Naive B cell (primary cell): ENCODE results near the gene RAB39B. TPM values are rescaled to one million over a fixed set of nuclear protein-coding genes. Genes with fewer than 3 reads are reported as not detected.
"Not testable (repeated sequence)": the region's sequence is repeated elsewhere in the genome, so short reads cannot be mapped to it uniquely, and the experiment has no call there.

Source experiments
- ATAC-seq, 2 donors: fragments of 150-1000 bp; cut with Tn5 transposase; 2 replicates each; pipeline ENCODE4 v1.10.0; 2021; ENCODE audit warnings: low read depth in 2 of 2, mild to moderate bottlenecking in 2 of 2, moderate library complexity in 2 of 2
- DNase-seq: peaks from one replicate; pipeline ENCODE4 v3.0.0; 2022
- H3K27ac Mint-ChIP-seq, 6 donors: one replicate each; pipeline ENCODE4 v1.8.0; 2020 to 2022; ENCODE audit warnings: mild to moderate bottlenecking in 6 of 6, mixed read lengths in 6 of 6, moderate library complexity in 5 of 6, inconsistent platforms in 2 of 6
- H3K27me3 Mint-ChIP-seq, 3 donors: one replicate each; pipeline ENCODE4 v1.8.0; 2021 to 2022; ENCODE audit warnings: mixed read lengths in 3 of 3, mild to moderate bottlenecking in 1 of 3
- H3K36me3 Mint-ChIP-seq, 2 donors: one replicate each; pipeline ENCODE4 v1.8.0; 2020 to 2022; ENCODE audit warnings: mixed read lengths in 2 of 2, inconsistent platforms in 1 of 2, mild to moderate bottlenecking in 1 of 2
- H3K4me1 Mint-ChIP-seq, 3 donors: one replicate each; pipeline ENCODE4 v1.8.0; 2020 to 2022; ENCODE audit warnings: mixed read lengths in 3 of 3, inconsistent platforms in 1 of 3, mild to moderate bottlenecking in 1 of 3, moderate library complexity in 1 of 3
- H3K4me3 Mint-ChIP-seq, 8 donors: one replicate each; pipeline ENCODE4 v1.8.0; 2020 to 2022; ENCODE audit warnings: mild to moderate bottlenecking in 8 of 8, mixed read lengths in 8 of 8, moderate library complexity in 8 of 8, inconsistent platforms in 2 of 8
- H3K9me3 Mint-ChIP-seq, 7 donors: one replicate each; pipeline ENCODE4 v1.8.0; 2020 to 2022; ENCODE audit warnings: mixed read lengths in 7 of 7, mild to moderate bottlenecking in 5 of 7, inconsistent platforms in 2 of 7, moderate library complexity in 1 of 7
- polyA plus RNA-seq, 6 donors: library from polyadenylated mRNA; unstranded; fragments of 300-500 nt; fragmentation: Illumina TruSeq; gene quantifications; one replicate each; pipeline ENCODE4 v1.2.3, GENCODE V29; 2021; ENCODE audit warnings: low read depth in 6 of 6

Gene RAB39B
- polyA plus RNA-seq, 6 donors from 2014 or later, result 1.9 to 6.4 (median 5.3) TPM

- Mint-ChIP-seq H3K27me3 (no peaks in the 10 kb centered on the region), H3K9me3 (no peaks in the 10 kb centered on the region), H3K27ac (peak overlapping the region in 1 of 6 donors; percentile 92), H3K4me1 (no peaks in the 10 kb centered on the region), H3K36me3 (peaks cover 12 to 14% of the 10 kb centered on the region in 2 donors), H3K4me3 (no peak overlapping the region)
- DNase-seq (no peak), ATAC-seq (no peak)
Measured at GRCh38 chrX:155237719-155238118, 26.6 kb downstream of the RAB39B start.

GRCh38 chrX:155235891-155236290, 28.4 kb downstream of the RAB39B start:
- peaks cover 12 to 19% of the 10 kb centered on the region in 2 donors for H3K36me3 Mint-ChIP-seq
- DNase-seq (no peak), ATAC-seq (no peak)

GRCh38 chrX:155231163-155231562, 33.1 kb downstream of the RAB39B start:
- Mint-ChIP-seq H3K9me3 (no peaks in the 10 kb centered on the region), H3K36me3 (peaks cover 0 to 15% of the 10 kb centered on the region in 2 donors), H3K27ac (peak overlapping the region in 2 of 6 donors; percentile 55 to 89), H3K4me3 (no peak overlapping the region), H3K4me1 (peaks cover 0 to 7% (median 0%) of the 10 kb centered on the region in 3 donors), H3K27me3 (no peaks in the 10 kb centered on the region)
- ATAC-seq (no peak), DNase-seq (no peak)

More at GRCh38 chrX:155235891-155236290, 28.4 kb downstream of the RAB39B start:
- Mint-ChIP-seq H3K9me3 (no peaks in the 10 kb centered on the region), H3K4me3 (no peak overlapping the region), H3K27ac (no peak overlapping the region), H3K27me3 (no peaks in the 10 kb centered on the region), H3K4me1 (peaks cover 0 to 5% (median 0%) of the 10 kb centered on the region in 3 donors)

- Mint-ChIP-seq H3K4me3 (no peak overlapping the region), H3K9me3 (peaks cover 0 to 7% (median 0%) of the 10 kb centered on the region in 7 donors), H3K4me1 (peaks cover 0 to 7% (median under 1%) of the 10 kb centered on the region in 3 donors), H3K27me3 (no peaks in the 10 kb centered on the region), H3K36me3 (peaks cover 10 to 16% of the 10 kb centered on the region in 2 donors), H3K27ac (no peak overlapping the region)
- no peak for DNase-seq
- no peak for ATAC-seq
Measured at GRCh38 chrX:155225774-155226173, 38.5 kb downstream of the RAB39B start.

GRCh38 chrX:155223746-155224145, 40.5 kb downstream of the RAB39B start:
- ATAC-seq, H3K27ac Mint-ChIP-seq, H3K27me3 Mint-ChIP-seq, H3K4me3 Mint-ChIP-seq, H3K36me3 Mint-ChIP-seq, H3K9me3 Mint-ChIP-seq, DNase-seq: not testable (repeated sequence)
- H3K4me1 Mint-ChIP-seq, result peaks cover 0 to 11% (median 4%) of the 10 kb centered on the region in 3 donors

- H3K27me3 Mint-ChIP-seq, result no peaks in the 10 kb centered on the region
- DNase-seq, result no peak
- H3K4me3 Mint-ChIP-seq, result no peak overlapping the region
- peaks cover 8 to 10% of the 10 kb centered on the region in 2 donors for H3K36me3 Mint-ChIP-seq
- no peak for ATAC-seq
- H3K9me3 Mint-ChIP-seq, result peaks cover 0 to 7% (median 0%) of the 10 kb centered on the region in 7 donors
- no peak overlapping the region for H3K27ac Mint-ChIP-seq
- H3K4me1 Mint-ChIP-seq, result peaks cover 2 to 20% (median 19%) of the 10 kb centered on the region in 3 donors
Measured at GRCh38 chrX:155221351-155221750, 42.9 kb downstream of the RAB39B start.

- Mint-ChIP-seq H3K4me3 (peak overlapping the region in 2 of 8 donors; percentile 33 to 84), H3K36me3 (no peaks in the 10 kb centered on the region), H3K27ac (no peak overlapping the region)
Measured at GRCh38 chrX:155218777-155219176, 45.5 kb downstream of the RAB39B start.

GRCh38 chrX:155216940-155217440, 47.3 kb downstream of the RAB39B start:
- ATAC-seq (no peak), DNase-seq (no peak)
- H3K27ac Mint-ChIP-seq, result peak overlapping the region in 3 of 6 donors; percentile 94 to 98 (median 97)
- H3K27me3 Mint-ChIP-seq, result no peaks in the 10 kb centered on the region
- peak overlapping the region; percentile 94 to 100 (median 96) for H3K4me3 Mint-ChIP-seq
- H3K9me3 Mint-ChIP-seq, result peaks cover 0 to 3% (median 0%) of the 10 kb centered on the region in 7 donors
- no peaks in the 10 kb centered on the region for H3K36me3 Mint-ChIP-seq
- H3K4me1 Mint-ChIP-seq, result peaks cover 2 to 20% (median 12%) of the 10 kb centered on the region in 3 donors

More at GRCh38 chrX:155218777-155219176, 45.5 kb downstream of the RAB39B start:
- Mint-ChIP-seq H3K4me1 (peaks cover 2 to 20% (median 16%) of the 10 kb centered on the region in 3 donors), H3K9me3 (no peaks in the 10 kb centered on the region), H3K27me3 (no peaks in the 10 kb centered on the region)
- no peak for ATAC-seq
- no peak for DNase-seq

- peak within 1 kb of the TSS; percentile 94 to 100 (median 96) for H3K4me3 Mint-ChIP-seq
- peak within 1 kb of the TSS; percentile 90 to 98 (median 96) for H3K27ac Mint-ChIP-seq
- H3K9me3 Mint-ChIP-seq, result peaks cover 0 to 4% (median 0%) of the 10 kb centered on the region in 7 donors
- H3K27me3 Mint-ChIP-seq, result no peaks in the 10 kb centered on the region
- ATAC-seq (peak; percentile 93 to 96), DNase-seq (peak; percentile 85)
- H3K4me1 Mint-ChIP-seq, result peaks cover 2 to 20% (median 12%) of the 10 kb centered on the region in 3 donors
- no peaks in the 10 kb centered on the region for H3K36me3 Mint-ChIP-seq
Measured at GRCh38 chrX:155216179-155216939, 47.9 kb downstream of the RAB39B start, which contains the start of gene VBP1. Gene VBP1, plus strand, starts transcription at chrX:155216460. Its CDS starts 23 bp downstream, at chrX:155216483.

GRCh38 chrX:155215443-155216178, 48.7 kb downstream of the RAB39B start:
- Mint-ChIP-seq H3K9me3 (peaks cover 0 to 4% (median 0%) of the 10 kb centered on the region in 7 donors), H3K27me3 (no peaks in the 10 kb centered on the region), H3K4me3 (peak overlapping the region; percentile 94 to 100 (median 96)), H3K4me1 (peaks cover 2 to 20% (median 12%) of the 10 kb centered on the region in 3 donors), H3K36me3 (no peaks in the 10 kb centered on the region), H3K27ac (peak overlapping the region in 5 of 6 donors; percentile 90 to 98 (median 96))
- DNase-seq (no peak), ATAC-seq (peak; percentile 23 to 35)

- Mint-ChIP-seq H3K4me1 (peaks cover 2 to 16% (median 8%) of the 10 kb centered on the region in 3 donors), H3K4me3 (no peak overlapping the region), H3K36me3 (no peaks in the 10 kb centered on the region), H3K27me3 (peaks cover 0 to 6% (median 4%) of the 10 kb centered on the region in 3 donors), H3K9me3 (peaks cover 0 to 4% (median 0%) of the 10 kb centered on the region in 7 donors), H3K27ac (no peak overlapping the region)
- no peak for DNase-seq
- no peak for ATAC-seq
Measured at GRCh38 chrX:155213731-155214130, 50.6 kb downstream of the RAB39B start.

- ATAC-seq, result no peak
- no peaks in the 10 kb centered on the region for H3K36me3 Mint-ChIP-seq
- peaks cover 0 to 6% (median 4%) of the 10 kb centered on the region in 3 donors for H3K27me3 Mint-ChIP-seq
- H3K9me3 Mint-ChIP-seq, result peaks cover 0 to 4% (median 0%) of the 10 kb centered on the region in 7 donors
- no peaks in the 10 kb centered on the region for H3K4me1 Mint-ChIP-seq
- no peak overlapping the region for H3K27ac Mint-ChIP-seq
- no peak for DNase-seq
- no peak overlapping the region for H3K4me3 Mint-ChIP-seq
Measured at GRCh38 chrX:155211208-155211607, 53.1 kb downstream of the RAB39B start.
